ENCODE data around the gene PERM1. TPM values are rescaled to one million over a fixed set of nuclear protein-coding genes. Genes with fewer than 3 reads are reported as not detected.
"Not testable (repeated sequence)": the region's sequence is repeated elsewhere in the genome, so short reads cannot be mapped to it uniquely, and the experiment has no call there.

PERM1 gene
- total RNA-seq, 1 donor from 2014 or later, result 0.99 TPM

- no peak for DNase-seq
Observed at GRCh38 chr1:964691-965525, 17.0 kb downstream of the PERM1 start.

DNA sequence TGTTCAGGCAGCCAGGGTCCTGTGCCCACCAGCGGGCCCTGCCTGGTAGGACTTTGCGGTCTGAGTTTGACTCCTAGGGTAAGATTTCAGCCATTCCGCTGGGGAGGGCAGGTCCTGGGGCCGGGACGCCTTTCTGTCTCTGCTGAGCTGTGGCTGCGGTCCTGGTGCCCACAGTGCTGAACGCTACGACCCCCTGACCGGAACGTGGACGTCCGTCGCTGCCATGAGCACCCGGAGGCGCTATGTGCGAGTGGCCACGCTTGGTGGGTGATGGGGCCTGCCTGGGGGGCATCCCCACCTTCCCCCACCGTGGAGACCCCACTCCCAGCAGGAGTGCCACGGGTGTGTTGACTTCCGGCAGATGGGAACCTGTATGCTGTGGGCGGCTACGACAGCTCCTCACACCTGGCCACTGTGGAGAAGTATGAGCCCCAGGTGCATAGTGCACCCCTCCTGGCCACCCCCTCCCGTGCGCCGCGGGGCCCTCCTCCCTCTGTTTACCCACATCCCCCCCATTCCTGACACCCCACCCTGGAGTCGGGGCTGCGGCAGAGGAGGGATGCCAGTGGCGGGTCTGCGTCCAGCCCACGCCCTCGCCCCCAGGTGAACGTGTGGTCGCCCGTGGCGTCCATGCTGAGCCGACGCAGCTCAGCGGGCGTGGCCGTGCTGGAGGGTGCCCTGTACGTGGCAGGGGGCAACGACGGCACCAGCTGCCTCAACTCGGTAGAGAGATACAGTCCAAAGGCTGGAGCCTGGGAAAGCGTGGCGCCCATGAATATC lies 18.0 kb downstream of the PERM1 start:
- DNase-seq, result no peak

DNA sequence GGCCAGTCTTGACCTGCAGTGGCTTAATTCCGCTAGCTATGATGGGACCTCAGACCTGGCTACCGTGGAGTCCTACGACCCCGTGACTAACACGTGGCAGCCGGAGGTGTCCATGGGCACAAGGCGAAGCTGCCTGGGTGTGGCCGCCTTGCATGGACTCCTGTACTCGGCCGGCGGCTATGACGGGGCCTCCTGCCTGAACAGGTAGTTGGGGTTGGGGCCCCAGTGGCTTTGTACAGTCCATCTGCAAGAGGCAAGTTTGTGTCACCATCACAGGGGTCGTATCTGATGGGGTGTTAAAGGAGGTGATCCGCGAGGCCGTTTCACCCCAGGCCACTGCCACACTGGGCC lies 18.6 kb downstream of the PERM1 start:
- DNase-seq, result no peak

DNA sequence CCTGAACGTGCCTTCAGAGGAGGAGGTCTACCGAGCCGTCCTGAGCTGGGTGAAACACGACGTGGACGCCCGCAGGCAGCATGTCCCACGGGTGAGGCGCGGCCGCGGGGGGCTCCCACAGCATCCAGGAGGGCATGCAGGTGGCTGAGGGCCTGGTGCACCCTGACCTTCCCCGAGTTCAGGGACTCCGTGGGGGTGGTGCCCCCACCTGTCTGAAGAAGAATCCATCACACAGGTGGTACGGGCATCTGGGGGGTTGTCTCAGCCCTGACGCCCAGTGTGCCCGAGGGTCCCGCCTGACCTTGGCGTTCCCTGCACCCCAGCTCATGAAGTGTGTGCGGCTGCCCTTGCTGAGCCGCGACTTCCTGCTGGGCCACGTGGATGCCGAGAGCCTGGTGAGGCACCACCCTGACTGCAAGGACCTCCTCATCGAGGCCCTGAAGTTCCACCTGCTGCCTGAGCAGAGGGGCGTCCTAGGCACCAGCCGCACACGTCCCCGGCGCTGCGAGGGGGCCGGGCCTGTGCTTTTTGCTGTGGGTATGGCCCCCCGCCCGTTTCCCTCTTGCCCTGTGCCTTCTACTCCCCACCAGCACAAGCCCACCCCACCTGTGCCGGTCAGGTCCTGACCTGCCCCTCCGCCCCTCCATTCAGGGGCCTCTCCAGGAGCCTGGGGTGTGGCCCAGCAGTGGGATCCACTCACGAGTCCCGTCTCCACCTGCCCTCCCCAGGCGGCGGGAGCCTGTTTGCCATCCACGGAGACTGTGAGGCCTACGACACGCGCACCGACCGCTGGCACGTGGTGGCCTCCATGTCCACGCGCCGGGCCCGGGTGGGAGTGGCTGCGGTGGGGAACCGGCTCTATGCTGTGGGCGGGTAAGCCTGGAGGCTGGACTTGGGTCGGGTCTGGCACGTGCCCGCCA lies 19.3 kb downstream of the PERM1 start:
- DNase-seq, result no peak

GRCh38 chr1:961132-961669 lies 20.7 kb downstream of the PERM1 start:
- no peak for DNase-seq

- DNase-seq, result no peak
Observed at GRCh38 chr1:960363-961131, 21.3 kb downstream of the PERM1 start, which contains the start of gene KLHL17. KLHL17 (plus strand) TSS chr1:960584; CDS start chr1:960694, 110 bp downstream.

DNA sequence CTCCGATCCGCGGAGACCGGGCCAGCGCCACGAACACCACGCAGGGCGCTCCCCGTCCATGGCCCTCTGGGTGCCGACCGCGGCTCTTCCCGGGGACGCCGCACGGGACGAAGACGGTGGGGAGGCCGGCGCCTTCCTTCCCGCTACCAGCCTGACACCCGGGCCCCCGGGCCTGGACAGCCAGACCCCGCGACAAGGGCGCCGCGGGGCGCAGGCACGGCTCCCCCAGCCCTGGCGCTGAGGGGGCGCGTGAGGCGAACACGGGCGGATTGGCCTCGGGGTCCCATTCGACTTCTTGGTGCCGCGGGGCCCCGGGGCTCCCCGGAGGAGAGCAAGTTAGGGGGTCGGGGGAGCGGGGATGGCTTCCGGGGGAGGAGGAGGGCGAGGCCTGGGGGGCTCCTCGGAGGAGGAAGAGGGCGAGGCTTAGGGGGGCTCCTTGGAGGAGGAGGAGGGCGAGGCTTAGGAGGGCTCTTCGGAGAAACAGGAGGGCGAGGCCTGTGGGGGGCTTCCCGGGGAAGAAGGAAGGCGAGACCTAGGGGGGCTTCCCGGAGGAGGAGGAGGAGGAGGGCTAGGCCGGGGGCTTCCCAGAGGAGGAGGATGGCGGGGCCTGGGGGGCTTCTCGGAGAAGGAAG lies 22.0 kb downstream of the PERM1 start:
- no peak for DNase-seq

- peak; percentile 82 for DNase-seq
Observed at GRCh38 chr1:958823-959730, 22.8 kb downstream of the PERM1 start, which contains the start of gene NOC2L. NOC2L (minus strand) TSS chr1:959256; CDS start chr1:959240, 16 bp downstream.

GRCh38 chr1:956636-957035 lies 25.3 kb downstream of the PERM1 start:
- DNase-seq, result no peak

DNA sequence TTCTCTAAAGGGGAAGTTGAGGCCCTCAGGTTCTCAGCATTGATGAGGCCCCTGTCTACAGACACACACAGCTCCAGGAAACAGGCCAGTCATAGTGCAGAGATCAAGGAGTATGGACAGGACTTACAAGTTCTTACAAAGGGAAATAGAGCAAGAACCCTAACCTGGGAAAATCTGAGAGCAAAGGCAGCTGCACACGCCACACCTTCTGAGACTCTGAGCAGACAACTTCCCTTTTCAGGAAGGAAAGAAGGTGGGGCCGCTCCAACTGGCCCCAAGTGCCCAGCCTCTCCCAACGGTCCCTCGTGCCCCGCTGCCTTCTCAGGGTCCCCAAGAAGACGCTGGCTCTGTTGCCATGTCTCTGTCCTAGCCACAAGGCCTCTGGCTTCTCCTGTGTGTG lies 26.4 kb downstream of the PERM1 start:
- DNase-seq, result no peak

DNA sequence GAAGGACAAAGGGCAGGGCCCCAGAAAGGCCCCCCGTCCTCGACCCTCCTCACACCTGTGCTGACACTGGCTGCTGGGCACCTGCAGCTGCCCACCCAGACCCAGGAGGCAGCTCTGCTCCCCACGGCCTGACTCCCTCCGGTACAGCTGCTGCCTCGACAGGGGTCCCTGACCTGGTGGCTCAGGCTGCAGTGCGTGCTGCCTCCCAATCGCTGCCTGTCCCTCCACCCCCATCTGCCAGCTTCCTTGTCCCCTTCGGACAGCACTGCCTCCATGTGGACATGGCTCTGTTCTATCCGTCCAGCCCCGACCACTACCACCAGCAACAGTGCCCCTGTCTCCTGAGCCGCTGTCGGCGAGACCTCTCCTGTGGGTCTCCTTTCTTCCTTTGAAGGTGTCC lies 27.0 kb downstream of the PERM1 start:
- no peak for DNase-seq

DNA sequence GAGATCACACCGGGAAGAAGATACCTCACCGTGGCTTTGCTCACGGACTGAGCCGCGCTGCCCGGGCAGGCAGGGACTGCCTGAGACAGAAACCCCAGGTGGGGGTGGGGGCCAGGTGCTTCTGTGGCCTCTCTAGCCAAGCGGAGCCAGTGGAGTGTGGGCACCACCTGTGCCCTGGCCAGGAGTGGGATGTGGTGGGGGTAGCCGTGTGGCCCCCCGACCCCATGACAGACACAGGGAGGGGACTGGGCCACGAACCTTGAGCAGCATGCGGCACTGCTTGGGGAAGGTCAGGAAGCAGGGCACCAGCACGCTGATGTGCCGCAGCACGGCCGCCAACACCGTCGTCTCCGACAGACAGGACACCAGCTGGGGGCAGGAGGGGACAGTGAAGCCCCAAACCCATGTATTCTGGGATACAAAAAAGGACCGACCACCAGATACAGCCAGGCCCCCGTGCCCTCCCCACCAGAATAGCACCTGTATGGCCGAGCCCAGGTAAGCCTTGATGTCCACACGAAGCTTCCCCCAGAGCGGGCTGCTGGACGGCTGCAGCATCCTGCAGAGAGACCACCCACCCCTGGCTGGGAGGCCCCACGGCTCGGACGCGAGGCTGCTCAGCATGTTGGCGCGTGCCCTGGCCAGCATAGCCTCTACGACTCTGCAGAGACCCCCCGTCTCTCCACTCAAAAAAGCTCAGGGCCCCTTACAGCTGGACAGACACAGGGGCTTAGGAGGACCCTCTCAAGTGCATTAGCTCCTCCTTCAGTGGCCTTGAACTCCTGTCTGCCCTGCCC lies 28.2 kb downstream of the PERM1 start:
- no peak for DNase-seq

GRCh38 chr1:952603-953002 lies 29.3 kb downstream of the PERM1 start:
- no peak for DNase-seq

DNA sequence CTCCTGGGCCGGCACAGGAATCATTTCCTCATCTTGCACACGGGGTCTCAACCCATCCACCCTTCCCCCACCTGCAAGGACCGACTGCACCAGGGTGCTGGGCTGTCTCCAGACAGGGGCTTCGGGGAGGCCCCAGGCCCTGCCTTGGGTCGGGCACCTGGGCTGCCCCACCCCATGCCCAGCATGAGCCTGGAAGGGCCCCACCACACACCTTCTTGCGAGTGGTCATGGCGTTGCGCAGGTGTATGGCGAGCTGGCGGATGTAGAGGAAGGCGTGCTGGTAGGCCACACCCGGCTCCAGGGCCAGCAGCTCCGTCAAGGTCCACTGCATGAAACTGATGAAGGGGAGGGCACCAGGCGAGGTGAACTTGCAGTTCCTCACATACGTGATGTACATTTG lies 29.7 kb downstream of the PERM1 start:
- no peak for DNase-seq

DNA sequence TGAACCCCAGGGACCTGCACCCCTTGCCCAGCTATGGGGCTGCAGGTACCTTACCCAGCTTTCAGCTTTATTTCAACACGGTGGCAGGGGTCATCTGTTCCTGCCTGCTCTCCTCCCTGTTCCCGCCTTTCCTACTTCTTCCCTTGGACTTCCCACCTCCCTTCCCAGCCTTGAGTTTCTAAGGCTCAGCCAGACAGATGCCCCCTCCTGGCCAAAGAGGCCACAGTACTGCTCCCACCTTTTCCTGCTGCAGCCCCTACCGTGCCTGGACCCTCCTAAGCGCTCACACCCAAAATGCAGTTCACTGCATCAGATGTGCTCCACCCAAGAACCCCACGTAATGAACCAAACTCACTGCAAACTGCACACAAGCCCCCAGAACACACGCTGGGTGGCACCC lies 30.5 kb downstream of the PERM1 start:
- no peak for DNase-seq

DNA sequence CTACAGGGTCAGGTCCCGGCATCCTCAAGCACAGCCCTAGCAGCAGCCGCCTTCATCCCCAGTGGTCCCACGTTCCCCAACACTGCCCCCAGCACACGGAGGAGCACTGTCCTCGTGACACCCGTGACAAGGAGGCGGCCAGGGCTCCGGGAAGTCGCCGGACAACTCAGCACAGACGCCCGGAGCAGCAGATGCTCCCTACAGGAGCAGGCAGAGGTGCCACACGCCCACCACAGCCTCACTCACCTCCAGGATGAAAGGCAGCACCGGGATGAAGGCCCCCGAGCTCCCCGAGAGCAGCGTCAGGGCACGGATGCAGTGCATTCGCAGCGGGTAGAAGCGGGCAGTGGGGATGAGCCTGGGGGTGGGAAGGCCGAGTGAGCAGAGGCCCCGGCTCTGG lies 31.0 kb downstream of the PERM1 start:
- DNase-seq, result no peak

DNA sequence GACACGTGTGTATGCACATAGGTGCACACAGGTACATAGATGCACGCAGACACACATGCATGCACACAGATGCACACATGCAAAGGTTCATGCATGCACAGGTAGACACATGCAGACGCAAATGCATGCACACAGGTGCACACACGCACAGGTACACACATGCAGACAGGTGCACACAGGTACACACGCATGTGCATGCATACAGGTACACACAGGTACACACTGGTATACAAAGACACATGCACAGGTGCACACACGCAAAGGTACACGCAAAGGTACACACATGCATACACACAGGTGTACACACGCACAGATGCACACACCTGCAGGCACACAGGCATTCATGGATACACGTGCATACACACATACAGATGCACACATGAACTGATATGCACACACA lies 31.6 kb downstream of the PERM1 start:
- DNase-seq, result no peak

GRCh38 chr1:947958-948357 lies 33.9 kb downstream of the PERM1 start:
- DNase-seq, result no peak

DNA sequence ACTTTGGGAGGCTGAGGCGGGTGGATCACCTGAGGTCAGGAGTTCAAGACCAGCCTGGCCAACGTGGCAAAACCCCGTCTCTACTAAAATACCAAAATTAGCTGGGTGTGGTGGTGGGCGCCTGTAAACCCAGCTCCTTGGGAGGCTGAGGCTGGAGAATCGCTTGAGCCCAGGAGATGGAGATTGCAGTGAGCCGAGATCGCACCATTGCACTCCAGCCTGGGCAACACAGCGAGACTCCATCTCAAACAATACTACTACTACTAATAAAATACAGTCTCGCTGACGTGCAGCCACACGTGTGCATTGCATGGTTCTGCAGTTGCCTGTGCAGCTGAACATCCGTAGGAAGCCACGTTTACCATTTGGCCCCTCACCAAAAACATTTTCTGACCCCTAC lies 35.1 kb downstream of the PERM1 start:
- DNase-seq, result not testable (repeated sequence)
